A549 (cell line): Measurements from ENCODE around the gene CHURC1. TPM values are rescaled to one million over a fixed set of nuclear protein-coding genes. Genes with fewer than 3 reads are reported as not detected.

ENCODE experiments used
- ATAC-seq, 2 experiments: fragments of 200-7000 bp in 1 of 2; fragments of >200 bp in 1 of 2; cut with Nextera tagmentation in 1 of 2; cut with Tn5 transposase in 1 of 2; 3 replicates each; pipeline versions ENCODE4 v1.8.0 to v1.9.1; 2018 to 2020; ENCODE audit warnings: mild to moderate bottlenecking in 1 of 2, moderate library complexity in 1 of 2
- CTCF ChIA-PET: fragments of 300-600 bp; sonication (Branson Sonifier 250); formaldehyde crosslinking; extraction: SDS; loops from one replicate; lab custom pipeline; 2021; ENCODE audit warnings: antibody characterized with exemption, inconsistent platforms; lab: Yijun Ruan, JAX
- POLR2A ChIA-PET: fragments of 350-600 bp; formaldehyde crosslinking; extraction: SDS; loops from one replicate; lab custom pipeline; 2021; ENCODE audit warnings: antibody characterized with exemption, inconsistent platforms; lab: Yijun Ruan, JAX
- DNase-seq, 2 experiments: peaks; one replicate each; pipeline versions ENCODE4 v3.0.0 to v3.0.0-alpha.2; 2011 to 2016; ENCODE audit warnings: low read depth in 1 of 2, low spot score in 1 of 2
- FAIRE-seq: peaks from 2 replicates; lab custom pipeline; 2011; peaks lifted over from hg19 to GRCh38; lab: Jason Lieb, UNC
- H3K27ac ChIP-seq, 2 experiments: fragments of >200 bp; sonication (Bioruptor Twin); formaldehyde crosslinking; 3 replicates each; pipeline ENCODE4 v1.5.1; 2016 to 2017
- H3K4me1 ChIP-seq: fragments of >200 bp; sonication (Bioruptor Twin); formaldehyde crosslinking; 3 replicates; pipeline ENCODE4 v1.6.1; 2016
- H3K4me2 ChIP-seq: fragments of >200 bp; sonication (Bioruptor Twin); formaldehyde crosslinking; 3 replicates; pipeline ENCODE4 v1.6.1; 2016
- H3K4me3 ChIP-seq: fragments of >200 bp; sonication (Bioruptor Twin); formaldehyde crosslinking; 3 replicates; pipeline ENCODE4 v1.5.1; 2016
- H3K9me3 ChIP-seq: fragments of >200 bp; sonication (Bioruptor Twin); formaldehyde crosslinking; 3 replicates; pipeline ENCODE4 v1.6.1; 2016
- CHD2 ChIP-seq: fragments of 150-350 bp; IDR thresholded peaks from 2 replicates; pipeline ENCODE4 v1.6.1; 2014; ENCODE audit warnings: low read length; ENCODE audit not compliant: partially characterized antibody
- ESRRA ChIP-seq: fragments of 150-350 bp; IDR thresholded peaks from 2 replicates; pipeline ENCODE4 v1.6.1; 2014; ENCODE audit warnings: mild to moderate bottlenecking, low read length, borderline replicate concordance
- FOSB ChIP-seq: fragments of 250-450 bp; sonication (Bioruptor Pico); IDR thresholded peaks from 2 replicates; pipeline ENCODE4 v1.5.0; 2020; ENCODE audit warnings: mild to moderate bottlenecking, moderate library complexity
- FOSL2 ChIP-seq, 2 experiments: fragments of 450-650 bp in 1 of 2; fragments of >200 bp in 1 of 2; sonication (Bioruptor Twin) in 1 of 2; formaldehyde crosslinking; IDR thresholded peaks; 2 replicates each; pipeline versions ENCODE4 v1.5.0 to v1.6.1; 2016 to 2020; ENCODE audit warnings: mild to moderate bottlenecking in 1 of 2, moderate library complexity in 1 of 2
- GATA3 ChIP-seq: IDR thresholded peaks from 2 replicates; pipeline ENCODE4 v1.6.1; 2012; ENCODE audit warnings: borderline replicate concordance
- KDM1A ChIP-seq: fragments of 200-600 bp; sonication (generic); IDR thresholded peaks from 2 replicates; pipeline ENCODE4 v1.6.1; 2016; ENCODE audit warnings: low read depth, mild to moderate bottlenecking
- KDM5A ChIP-seq: fragments of 200-600 bp; sonication (generic); IDR thresholded peaks from 2 replicates; pipeline ENCODE4 v1.6.1; 2016; ENCODE audit warnings: antibody characterized with exemption, mild to moderate bottlenecking
- MAFK ChIP-seq: fragments of 450-650 bp; IDR thresholded peaks from 2 replicates; pipeline ENCODE4 v1.6.1; 2014; ENCODE audit not compliant: partially characterized antibody
- MAZ ChIP-seq: fragments of 150-350 bp; IDR thresholded peaks from 2 replicates; pipeline ENCODE4 v1.6.1; 2014; ENCODE audit warnings: antibody characterized with exemption, low read depth, low read length, borderline replicate concordance
- MYC ChIP-seq: IDR thresholded peaks from 2 replicates; pipeline ENCODE4 v1.6.1; 2012; ENCODE audit warnings: mild to moderate bottlenecking, inconsistent platforms, low read length, improper control_type of control experiment, borderline replicate concordance
- NR3C1 ChIP-seq: fragments of >200 bp; sonication (Bioruptor Twin); formaldehyde crosslinking; IDR thresholded peaks from 3 replicates; pipeline ENCODE4 v1.6.1; 2017
- PHF8 ChIP-seq: fragments of 200-600 bp; sonication (generic); IDR thresholded peaks from 2 replicates; pipeline ENCODE4 v1.6.1; 2016; ENCODE audit warnings: low read depth, mild to moderate bottlenecking, antibody characterized with exemption, moderate library complexity, borderline replicate concordance
- POLR2A ChIP-seq: IDR thresholded peaks from 2 replicates; pipeline ENCODE4 v1.6.1; 2012; ENCODE audit warnings: mild to moderate bottlenecking, low read length
- RARB ChIP-seq: fragments of 250-450 bp; sonication (Bioruptor Pico); IDR thresholded peaks from 2 replicates; pipeline ENCODE4 v1.8.0; 2021; ENCODE audit warnings: mild to moderate bottlenecking, moderate library complexity
- RNF2 ChIP-seq: fragments of 200-600 bp; sonication (generic); IDR thresholded peaks from 2 replicates; pipeline ENCODE4 v1.6.1; 2016; ENCODE audit warnings: low read depth, mild to moderate bottlenecking, antibody characterized with exemption, moderate library complexity, borderline replicate concordance
- TFCP2L1 ChIP-seq: fragments of 250-450 bp; sonication (Bioruptor Pico); IDR thresholded peaks from 2 replicates; pipeline ENCODE4 v1.5.0; 2021; ENCODE audit warnings: mild to moderate bottlenecking
- TP53 ChIP-seq: fragments of 250-450 bp; sonication (Bioruptor Pico); IDR thresholded peaks from 2 replicates; pipeline ENCODE4 v1.5.0; 2021; ENCODE audit warnings: mild to moderate bottlenecking, moderate library complexity
- ZNF302 ChIP-seq: fragments of 250-450 bp; sonication (Bioruptor Pico); IDR thresholded peaks from 2 replicates; pipeline ENCODE4 v1.9.0; 2021; ENCODE audit warnings: inconsistent platforms, mild to moderate bottlenecking, moderate library complexity
- ZSCAN20 ChIP-seq: fragments of 250-450 bp; sonication (Bioruptor Pico); IDR thresholded peaks from 2 replicates; pipeline ENCODE4 v1.8.0; 2022; ENCODE audit warnings: mild to moderate bottlenecking, moderate library complexity
- WGBS: methylation state at CpG from one replicate; pipeline ENCODE4 v1.1.6; 2017; ENCODE audit errors: missing lambda C conversion rate; 5-methylcytosine and 5-hydroxymethylcytosine counted together
- polyA plus RNA-seq, 4 experiments: library from polyadenylated mRNA; depleted of rRNA in 3 of 4; stranded (reverse); fragments of >200 nt; fragmentation: RNase III in 1 of 4; extraction: RNeasy Plus Mini Kit Qiagen cat#74134 plus additional on column Dnase treatment in 1 of 4; gene quantifications; 2 replicates in 3 of 4; 3 replicates in 1 of 4; pipeline ENCODE4 v1.2.3, GENCODE V29; 2011 to 2017
- TF ChIP-seq, protein P1 (sequence below): fragments of 250-450 bp; sonication (Bioruptor Pico); IDR thresholded peaks from 2 replicates; pipeline ENCODE4 v1.5.0; 2020; ENCODE audit warnings: low read depth, mild to moderate bottlenecking, moderate library complexity
- TF ChIP-seq, protein P2 (sequence below): fragments of 150-350 bp; IDR thresholded peaks from 2 replicates; pipeline ENCODE4 v1.6.1; 2014; ENCODE audit warnings: low read depth, mild to moderate bottlenecking, low read length
- TF ChIP-seq, protein P3 (sequence below): fragments of 200-600 bp; sonication (generic); IDR thresholded peaks from 2 replicates; pipeline ENCODE4 v1.6.1; 2016; ENCODE audit warnings: antibody characterized with exemption, mild to moderate bottlenecking, moderate library complexity
- TF ChIP-seq, protein P4 (sequence below): IDR thresholded peaks from 2 replicates; pipeline ENCODE4 v1.6.1; 2012

The CHURC1 gene
- polyA plus RNA-seq, 2 of the 4 experiments (the other 2 are of a cell fraction) = 151 to 153 TPM

DNA sequence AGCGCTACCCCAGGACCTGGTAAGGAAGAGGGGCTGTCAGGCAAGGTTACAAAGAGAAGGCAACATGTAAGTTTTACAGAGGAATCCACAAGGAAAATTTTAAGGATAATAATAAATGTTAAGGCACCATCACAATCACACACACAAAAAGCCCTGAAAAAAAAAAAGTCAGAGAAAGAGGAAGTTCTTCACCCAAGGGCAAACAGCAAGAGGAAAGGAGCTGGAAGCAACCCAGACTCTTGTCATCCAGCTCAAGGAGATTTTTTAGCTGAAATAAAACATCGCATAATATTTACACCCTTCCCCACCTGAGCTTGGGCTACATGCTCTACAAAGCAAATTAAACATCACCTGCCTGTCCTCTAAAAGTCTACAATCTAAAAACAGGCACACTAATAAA, 44.1 kb upstream of the CHURC1 start:
- Histone ChIP-seq H3K4me1 (0 out of 3 replicates have a peak, but pooled peaks cover 5% of the 10 kb centered on the region), H3K9me3 (no peaks in the 10 kb centered on the region), H3K4me3 (no peak overlapping the region), H3K27ac (no peak overlapping the region)
- POLR2A ChIA-PET = interaction anchor here (0.7 kb wide), 1 partner anchor 286 kb away, joined by 7 read pairs; no protein-coding TSS in a partner anchor
- ATAC-seq (no peak), DNase-seq (no peak)
- WGBS = 42% methylated on average over 2 of the region's 2 CpGs
- CTCF ChIA-PET = interaction anchor here (0.6 to 2.5 kb wide), 6 partner anchors 8 to 74 kb away, joined by 3 to 10 read pairs (median 4); partner anchors contain the start of gene SPTB
- TF ChIP-seq POLR2A (no peak), MAZ (no peak), KDM1A (no peak)
- TF ChIP-seq, all 56 proteins: peak for 0
- no peak overlapping the region for H3K4me2 ChIP-seq
- no peak for FAIRE-seq

DNA sequence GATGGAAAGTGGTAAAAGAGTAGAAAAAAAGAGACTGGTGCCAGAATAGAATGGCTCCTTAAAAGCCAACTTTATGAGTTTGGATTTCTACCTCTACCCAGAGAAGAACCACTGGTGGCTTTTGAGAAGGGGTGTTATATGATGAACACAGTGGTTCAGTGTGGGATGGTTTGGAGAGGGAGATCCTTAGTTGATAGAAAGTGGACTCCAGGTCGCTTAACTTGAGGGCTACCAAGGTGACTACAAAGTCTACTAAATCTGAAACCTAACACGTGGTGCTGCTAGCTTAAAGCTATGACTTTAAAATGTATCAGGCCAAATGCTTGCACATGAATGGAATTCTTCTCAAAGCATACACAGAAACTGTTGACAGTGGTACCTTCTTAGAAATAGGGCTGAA, 42.9 kb upstream of the CHURC1 start:
- H3K4me3 ChIP-seq = no peak overlapping the region
- 0 out of 3 replicates have a peak, but pooled peaks cover 5% of the 10 kb centered on the region for H3K4me1 ChIP-seq
- no peak for TF ChIP-seq FOSL2 (IDR thresholded peaks at IDR 0.05)
- no peak for TF ChIP-seq FOSL2 (CRISPR knock-in tag; IDR thresholded peaks at IDR 0.05)
- TF ChIP-seq ESRRA = no peak
- no peak for TF ChIP-seq PHF8
- TF ChIP-seq RNF2 = no peak
- TF ChIP-seq CHD2 = no peak
- TF ChIP-seq FOSB = no peak
- TF ChIP-seq RARB = no peak
- TF ChIP-seq ZNF302 (CRISPR knock-in tag) = no peak
- TF ChIP-seq, protein P1, sequence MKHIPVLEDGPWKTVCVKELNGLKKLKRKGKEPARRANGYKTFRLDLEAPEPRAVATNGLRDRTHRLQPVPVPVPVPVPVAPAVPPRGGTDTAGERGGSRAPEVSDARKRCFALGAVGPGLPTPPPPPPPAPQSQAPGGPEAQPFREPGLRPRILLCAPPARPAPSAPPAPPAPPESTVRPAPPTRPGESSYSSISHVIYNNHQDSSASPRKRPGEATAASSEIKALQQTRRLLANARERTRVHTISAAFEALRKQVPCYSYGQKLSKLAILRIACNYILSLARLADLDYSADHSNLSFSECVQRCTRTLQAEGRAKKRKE = no peak
- no peak for TF ChIP-seq TFCP2L1 (CRISPR knock-in tag)
- TF ChIP-seq, protein P2, sequence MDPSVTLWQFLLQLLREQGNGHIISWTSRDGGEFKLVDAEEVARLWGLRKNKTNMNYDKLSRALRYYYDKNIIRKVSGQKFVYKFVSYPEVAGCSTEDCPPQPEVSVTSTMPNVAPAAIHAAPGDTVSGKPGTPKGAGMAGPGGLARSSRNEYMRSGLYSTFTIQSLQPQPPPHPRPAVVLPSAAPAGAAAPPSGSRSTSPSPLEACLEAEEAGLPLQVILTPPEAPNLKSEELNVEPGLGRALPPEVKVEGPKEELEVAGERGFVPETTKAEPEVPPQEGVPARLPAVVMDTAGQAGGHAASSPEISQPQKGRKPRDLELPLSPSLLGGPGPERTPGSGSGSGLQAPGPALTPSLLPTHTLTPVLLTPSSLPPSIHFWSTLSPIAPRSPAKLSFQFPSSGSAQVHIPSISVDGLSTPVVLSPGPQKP = no peak
- TF ChIP-seq GATA3 = no peak
- TF ChIP-seq NR3C1 = no peak
- no peak for TF ChIP-seq KDM5A
- no peak for TF ChIP-seq MAFK
- no peak for TF ChIP-seq MYC
- no peaks in the 10 kb centered on the region for H3K9me3 ChIP-seq
- H3K27ac ChIP-seq = no peak overlapping the region
- H3K4me2 ChIP-seq = no peak overlapping the region
- CTCF ChIA-PET = interaction anchor here (0.9 kb wide), 1 partner anchor 71 kb away, joined by 3 read pairs; no protein-coding TSS in a partner anchor
- DNase-seq (no peak), ATAC-seq (no peak), FAIRE-seq (no peak)
- WGBS = 34% methylated on average over 2 of the region's 2 CpGs
- POLR2A ChIA-PET = no interaction called here

DNA sequence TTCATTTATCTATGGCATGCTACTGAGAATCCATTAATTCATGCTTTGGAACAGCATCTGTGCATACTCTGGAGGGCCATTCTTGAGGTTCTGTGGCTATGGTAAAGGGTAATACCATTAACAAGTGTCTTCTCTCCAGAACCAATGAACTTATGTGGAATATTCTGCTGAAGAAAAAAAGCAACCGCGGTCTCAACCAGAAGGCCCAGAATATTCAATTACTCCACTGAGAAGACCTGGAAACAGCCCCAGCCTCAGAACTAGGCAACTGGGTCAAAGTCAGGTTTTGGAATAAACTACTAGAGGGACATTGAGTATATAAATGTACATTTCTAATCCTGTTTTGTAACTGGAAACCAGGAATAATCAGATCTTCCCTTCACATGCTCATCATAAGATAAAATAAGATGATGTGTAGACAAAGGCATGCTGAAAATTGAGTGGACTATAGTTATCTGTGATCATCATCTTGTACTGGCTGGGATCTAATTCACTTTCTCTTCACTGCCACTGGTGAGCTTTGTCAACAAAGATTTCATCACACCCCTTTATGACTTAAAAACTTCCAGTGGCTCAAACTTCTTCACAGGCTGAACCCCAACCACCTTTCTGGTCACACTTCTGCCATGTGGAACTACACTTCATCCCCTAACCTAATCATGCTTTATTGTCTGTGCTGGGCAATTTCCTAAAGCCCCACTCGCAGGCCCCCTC, 40.6 kb upstream of the CHURC1 start:
- POLR2A ChIA-PET = interaction anchor here (1.3 kb wide), 1 partner anchor 333 kb away, joined by 5 read pairs; the partner anchor contains the start of gene HSPA2

More for the DNA sequence above, 40.6 kb upstream of the CHURC1 start:
- Histone ChIP-seq H3K4me2 (no peak overlapping the region), H3K4me1 (0 out of 3 replicates have a peak, but pooled peaks cover 5% of the 10 kb centered on the region), H3K4me3 (no peak overlapping the region), H3K9me3 (no peaks in the 10 kb centered on the region)
- FAIRE-seq (no peak), ATAC-seq (no peak), DNase-seq (no peak)
- CTCF ChIA-PET = interaction anchor here (0.7 to 1.0 kb wide), 2 partner anchors 18 to 51 kb away, joined by 3 read pairs; no protein-coding TSS in a partner anchor
- TF ChIP-seq ZSCAN20 (CRISPR knock-in tag) (no peak), TP53 (CRISPR knock-in tag) (no peak), FOSB (no peak), TFCP2L1 (CRISPR knock-in tag) (no peak)
- TF ChIP-seq, protein P3, sequence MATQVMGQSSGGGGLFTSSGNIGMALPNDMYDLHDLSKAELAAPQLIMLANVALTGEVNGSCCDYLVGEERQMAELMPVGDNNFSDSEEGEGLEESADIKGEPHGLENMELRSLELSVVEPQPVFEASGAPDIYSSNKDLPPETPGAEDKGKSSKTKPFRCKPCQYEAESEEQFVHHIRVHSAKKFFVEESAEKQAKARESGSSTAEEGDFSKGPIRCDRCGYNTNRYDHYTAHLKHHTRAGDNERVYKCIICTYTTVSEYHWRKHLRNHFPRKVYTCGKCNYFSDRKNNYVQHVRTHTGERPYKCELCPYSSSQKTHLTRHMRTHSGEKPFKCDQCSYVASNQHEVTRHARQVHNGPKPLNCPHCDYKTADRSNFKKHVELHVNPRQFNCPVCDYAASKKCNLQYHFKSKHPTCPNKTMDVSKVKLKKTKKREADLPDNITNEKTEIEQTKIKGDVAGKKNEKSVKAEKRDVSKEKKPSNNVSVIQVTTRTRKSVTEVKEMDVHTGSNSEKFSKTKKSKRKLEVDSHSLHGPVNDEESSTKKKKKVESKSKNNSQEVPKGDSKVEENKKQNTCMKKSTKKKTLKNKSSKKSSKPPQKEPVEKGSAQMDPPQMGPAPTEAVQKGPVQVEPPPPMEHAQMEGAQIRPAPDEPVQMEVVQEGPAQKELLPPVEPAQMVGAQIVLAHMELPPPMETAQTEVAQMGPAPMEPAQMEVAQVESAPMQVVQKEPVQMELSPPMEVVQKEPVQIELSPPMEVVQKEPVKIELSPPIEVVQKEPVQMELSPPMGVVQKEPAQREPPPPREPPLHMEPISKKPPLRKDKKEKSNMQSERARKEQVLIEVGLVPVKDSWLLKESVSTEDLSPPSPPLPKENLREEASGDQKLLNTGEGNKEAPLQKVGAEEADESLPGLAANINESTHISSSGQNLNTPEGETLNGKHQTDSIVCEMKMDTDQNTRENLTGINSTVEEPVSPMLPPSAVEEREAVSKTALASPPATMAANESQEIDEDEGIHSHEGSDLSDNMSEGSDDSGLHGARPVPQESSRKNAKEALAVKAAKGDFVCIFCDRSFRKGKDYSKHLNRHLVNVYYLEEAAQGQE = no peak
- TF ChIP-seq, protein P4, sequence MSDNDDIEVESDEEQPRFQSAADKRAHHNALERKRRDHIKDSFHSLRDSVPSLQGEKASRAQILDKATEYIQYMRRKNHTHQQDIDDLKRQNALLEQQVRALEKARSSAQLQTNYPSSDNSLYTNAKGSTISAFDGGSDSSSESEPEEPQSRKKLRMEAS = no peak
- TF ChIP-seq, all 56 proteins: peak for 0
- WGBS = 54% methylated on average over 3 of the region's 3 CpGs
- no peak overlapping the region for H3K27ac ChIP-seq
